SH-SY5Y (cell line): Measurements from ENCODE around the gene SLC12A5.

Source experiments
- GATA2 ChIP-seq: IDR thresholded peaks from 2 replicates; pipeline ENCODE4 v1.6.1; 2011; ENCODE audit warnings: mild to moderate bottlenecking, low read depth, low read length
- GATA3 ChIP-seq: IDR thresholded peaks from 2 replicates; pipeline ENCODE4 v1.6.1; 2011; ENCODE audit warnings: low read depth, mild to moderate bottlenecking, low read length, moderate library complexity

SLC12A5 gene

GRCh38 chr20:46108976-46109375 lies 80.0 kb downstream of the SLC12A5 start:
- TF ChIP-seq GATA2 = no peak
- no peak for TF ChIP-seq GATA3
